Activated CD4-positive, CD25-positive, alpha-beta regulatory T cell (primary cell): ENCODE results near the gene SNTG2.
"Not testable (repeated sequence)": the region's sequence is repeated elsewhere in the genome, so short reads cannot be mapped to it uniquely, and the experiment has no call there.

Source experiments
- DNase-seq, 4 experiments: peaks; one replicate each; lab custom pipeline; 2025; lab: John Stamatoyannopoulos, UW

The SNTG2 gene

DNA sequence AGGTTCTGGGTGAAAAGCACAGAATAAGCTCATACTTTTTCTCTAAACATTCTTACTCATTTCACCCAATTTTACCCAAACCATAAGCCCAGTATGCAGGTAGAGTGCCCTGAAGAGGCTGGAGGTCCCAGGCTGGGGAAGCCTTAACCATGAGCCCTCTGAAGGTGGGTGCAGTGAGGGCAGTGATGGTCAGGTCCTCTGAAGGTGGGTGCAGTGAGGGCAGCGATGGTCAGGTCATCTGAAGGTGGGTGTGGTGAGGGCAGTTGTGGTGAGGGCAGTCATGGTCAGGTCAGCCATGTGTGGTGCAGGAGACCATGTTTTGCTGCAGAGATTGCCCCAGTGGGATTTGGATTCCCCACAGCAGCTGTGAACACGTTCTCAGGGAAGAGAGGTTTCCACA is 148.8 kb downstream of the SNTG2 start:
- no peak for DNase-seq

GRCh38 chr2:1101011-1101782 is 150.5 kb downstream of the SNTG2 start:
- no peak for DNase-seq

GRCh38 chr2:1101982-1102590 is 151.4 kb downstream of the SNTG2 start:
- DNase-seq, result no peak

- no peak for DNase-seq
Observed at GRCh38 chr2:1104364-1104763, 153.7 kb downstream of the SNTG2 start.

- DNase-seq, result not testable (repeated sequence)
Observed at GRCh38 chr2:1106344-1106743, 155.7 kb downstream of the SNTG2 start.

- no peak for DNase-seq
Observed at GRCh38 chr2:1115843-1116539, 165.3 kb downstream of the SNTG2 start.

DNA sequence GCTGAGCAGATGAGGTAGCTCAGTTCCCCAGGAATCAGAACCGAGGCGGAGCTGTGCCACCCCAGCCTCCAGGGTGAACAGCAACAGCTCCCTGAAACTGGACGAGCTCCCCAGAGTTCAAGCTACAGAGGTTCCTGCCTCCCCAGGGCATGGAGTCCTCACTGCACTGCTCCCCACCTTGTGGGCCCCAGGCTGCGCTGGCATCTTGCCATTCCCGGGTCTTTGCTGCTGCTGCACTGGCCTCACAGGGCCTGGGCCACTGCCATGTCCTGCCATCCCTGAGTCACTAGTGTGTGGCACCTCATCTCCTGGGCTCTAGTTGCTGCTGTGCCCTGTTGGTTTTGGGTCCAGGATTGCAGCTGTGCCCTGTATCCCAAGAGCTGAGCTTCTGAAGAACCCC is 166.9 kb downstream of the SNTG2 start:
- DNase-seq, result no peak

- no peak for DNase-seq
Observed at GRCh38 chr2:1125217-1125616, 174.6 kb downstream of the SNTG2 start.

DNA sequence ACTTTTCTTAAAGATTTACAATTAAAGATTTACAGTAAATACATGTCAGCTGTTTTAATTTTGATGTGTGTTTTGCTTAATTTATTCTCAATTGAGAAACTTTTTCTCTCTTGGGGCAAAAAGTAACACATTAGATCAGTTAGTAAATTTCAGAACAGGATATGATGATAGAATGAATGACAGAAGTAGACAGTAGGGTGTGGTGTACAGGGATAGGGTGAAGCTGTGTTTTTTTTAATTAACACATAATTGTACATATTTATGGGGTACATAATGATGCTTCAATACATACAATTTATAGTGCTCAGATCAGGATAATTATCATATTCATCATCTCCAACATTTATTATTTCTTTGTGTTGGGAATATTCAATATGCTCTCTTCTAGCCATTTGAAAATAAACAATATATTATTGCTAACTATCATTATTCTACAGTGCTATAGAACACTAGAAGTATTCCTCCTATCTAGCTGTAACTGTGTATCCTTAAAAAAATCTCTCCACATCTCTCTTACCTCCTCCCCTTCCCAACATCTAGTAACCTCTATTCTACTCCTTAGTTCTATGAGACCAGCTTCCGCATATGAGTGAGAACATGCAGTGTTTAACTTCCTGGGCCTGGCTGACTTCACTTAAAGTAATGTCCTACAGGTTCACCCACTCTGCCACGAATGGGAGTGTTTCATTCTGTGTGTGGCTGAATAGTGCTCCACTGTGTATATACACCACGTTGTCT is 175.2 kb downstream of the SNTG2 start:
- DNase-seq, result no peak

DNA sequence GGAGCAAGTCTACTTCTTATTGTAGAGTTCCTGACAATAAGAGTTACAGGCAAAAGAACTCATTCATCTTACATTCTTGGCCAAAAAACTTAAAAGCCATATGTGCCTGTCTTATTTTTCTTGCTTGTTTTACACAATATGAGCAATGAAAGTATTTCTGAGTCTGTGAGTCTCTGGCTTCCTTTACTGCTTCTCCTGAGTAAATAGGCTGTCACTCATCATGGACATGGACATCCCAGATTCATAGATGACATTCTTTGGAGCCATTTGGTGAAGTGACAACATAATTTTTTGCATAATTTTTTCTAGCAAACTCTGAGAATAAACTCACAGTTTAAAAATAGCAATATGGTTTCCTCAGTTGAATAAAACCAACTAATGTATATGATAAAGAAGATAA is 179.3 kb downstream of the SNTG2 start:
- DNase-seq, result no peak

DNA sequence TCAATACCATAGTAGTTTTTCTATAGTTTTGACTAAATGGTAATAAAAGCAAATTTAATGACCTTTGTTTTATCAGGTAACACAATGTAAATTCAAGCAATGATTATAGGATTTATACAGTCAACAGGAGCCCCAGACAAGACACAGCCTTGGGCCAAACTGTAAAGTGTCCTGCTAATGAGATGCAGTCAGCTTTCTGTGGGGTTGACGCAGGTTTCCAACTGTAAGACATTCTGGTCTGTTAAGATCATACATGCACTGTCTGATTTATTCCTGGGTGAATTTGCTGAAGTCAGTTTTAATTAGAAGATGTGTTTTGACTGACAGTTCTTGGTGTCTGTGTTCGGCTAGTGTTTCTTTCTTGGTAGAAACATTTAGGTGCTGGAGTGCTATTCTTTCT is 180.3 kb downstream of the SNTG2 start:
- no peak for DNase-seq

- no peak for DNase-seq
Observed at GRCh38 chr2:1132328-1132969, 181.8 kb downstream of the SNTG2 start.

- DNase-seq, result not testable (repeated sequence)
Observed at GRCh38 chr2:1133896-1134295, 183.2 kb downstream of the SNTG2 start.

DNA sequence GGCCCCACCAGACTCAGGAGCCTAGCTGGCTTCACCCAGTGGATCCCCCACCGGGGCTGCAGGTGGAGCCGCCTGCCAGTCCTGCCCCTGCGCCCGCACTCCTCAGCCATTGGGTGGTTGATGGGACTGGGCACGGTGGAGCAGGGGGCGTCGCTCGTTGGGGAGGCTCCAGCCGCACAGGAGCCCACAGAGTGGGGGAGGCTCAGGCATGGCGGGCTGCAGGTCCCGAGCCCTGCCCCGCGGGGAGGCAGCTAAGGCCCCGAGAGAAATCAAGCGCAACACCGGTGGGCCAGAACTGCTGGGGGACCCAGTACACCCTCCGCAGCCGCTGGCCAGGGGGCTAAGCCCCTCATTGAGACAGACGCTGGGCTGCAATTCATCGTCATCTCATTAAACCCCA is 184.0 kb downstream of the SNTG2 start:
- no peak for DNase-seq

DNA sequence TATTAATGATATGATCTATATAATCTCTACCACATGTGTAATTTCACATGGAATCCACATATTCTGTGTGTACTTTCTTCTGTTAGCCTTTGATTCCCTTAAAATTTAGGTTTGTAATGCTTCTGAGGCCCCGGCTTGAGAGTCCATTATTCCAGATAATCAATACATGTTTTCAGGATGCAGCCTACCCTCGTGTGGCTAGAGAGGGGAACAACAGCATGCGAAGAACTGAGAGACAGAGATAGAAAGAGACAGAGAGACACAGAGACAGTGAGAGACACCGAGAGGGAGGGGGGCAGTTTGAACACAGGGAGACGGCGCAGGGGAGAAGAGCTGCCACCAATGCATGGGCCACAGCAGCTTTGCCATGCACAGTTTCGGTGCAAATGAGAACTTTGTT is 185.4 kb downstream of the SNTG2 start:
- no peak for DNase-seq

GRCh38 chr2:1136846-1137245 is 186.2 kb downstream of the SNTG2 start:
- DNase-seq, result no peak

- no peak for DNase-seq
Observed at GRCh38 chr2:1137264-1137663, 186.6 kb downstream of the SNTG2 start.

GRCh38 chr2:1137913-1138391 is 187.3 kb downstream of the SNTG2 start:
- no peak for DNase-seq

- peak in 2 of 4 experiments; percentile 9 to 30 for DNase-seq
Observed at GRCh38 chr2:1140389-1141003, 189.8 kb downstream of the SNTG2 start.

GRCh38 chr2:1141079-1141478 is 190.4 kb downstream of the SNTG2 start:
- no peak for DNase-seq

DNA sequence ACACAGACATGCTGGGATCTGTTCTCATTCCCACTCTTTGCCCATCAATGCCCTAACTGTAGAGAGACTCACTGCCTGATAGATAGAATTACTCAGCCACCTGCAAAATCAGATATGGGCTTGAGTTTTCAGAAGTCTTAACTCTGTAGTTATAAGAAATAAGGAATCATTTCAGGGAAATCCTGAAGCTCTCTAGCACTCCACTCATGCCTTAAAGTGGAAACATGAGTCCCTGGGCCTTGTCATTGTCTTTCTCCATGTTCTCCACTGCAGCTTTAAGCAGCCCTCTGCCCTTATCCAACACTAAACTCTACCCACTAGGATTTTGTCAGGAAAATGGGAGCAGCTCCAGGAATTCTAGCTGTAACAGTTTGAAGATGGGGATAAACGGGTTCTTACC is 192.5 kb downstream of the SNTG2 start:
- no peak for DNase-seq
